GM23338 (cell line): ENCODE measurements around the gene KPNA4. TPM values are rescaled to one million over a fixed set of nuclear protein-coding genes. Genes with fewer than 3 reads are reported as not detected.

Experiments used
- ATAC-seq: fragments of 200-7000 bp; cut with Tn5 transposase; 3 replicates; pipeline ENCODE4 v1.9.1; 2020
- DNase-seq: peaks from one replicate; pipeline ENCODE4 v3.0.0-alpha.2; 2015; ENCODE audit warnings: low spot score
- H2AFZ ChIP-seq: fragments of 200-600 bp; sonication (generic); 2 replicates; pipeline ENCODE4 v1.8.0; 2016; ENCODE audit warnings: antibody characterized with exemption, mild to moderate bottlenecking, moderate library complexity
- H3F3A ChIP-seq: fragments of 200-600 bp; sonication (generic); replicated peaks from 2 replicates; pipeline ENCODE4 v1.8.0; 2017; ENCODE audit warnings: antibody characterized with exemption, mixed run types, low read depth
- H3K27ac ChIP-seq: fragments of 200-600 bp; sonication (generic); 2 replicates; pipeline ENCODE4 v1.6.1; 2016; ENCODE audit warnings: low read depth
- H3K27me3 ChIP-seq: fragments of 200-600 bp; sonication (generic); 2 replicates; pipeline ENCODE4 v1.8.0; 2016; ENCODE audit warnings: mild to moderate bottlenecking, mixed run types, moderate library complexity; ENCODE audit not compliant: insufficient read depth
- H3K36me3 ChIP-seq: fragments of 200-600 bp; sonication (generic); 2 replicates; pipeline ENCODE4 v1.8.0; 2016; ENCODE audit warnings: mild to moderate bottlenecking; ENCODE audit not compliant: insufficient read depth
- H3K4me1 ChIP-seq: fragments of 200-600 bp; sonication (generic); 2 replicates; pipeline ENCODE4 v1.8.0; 2016; ENCODE audit warnings: mild to moderate bottlenecking, moderate library complexity; ENCODE audit not compliant: insufficient read depth
- H3K4me2 ChIP-seq: fragments of 200-600 bp; sonication (generic); 2 replicates; pipeline ENCODE4 v1.7.1; 2017; ENCODE audit warnings: mixed run types
- H3K4me3 ChIP-seq: fragments of 200-600 bp; sonication (generic); 2 replicates; pipeline ENCODE4 v1.6.1; 2016; ENCODE audit warnings: mixed run types
- H3K79me2 ChIP-seq: fragments of 200-600 bp; sonication (generic); replicated peaks from 2 replicates; pipeline ENCODE4 v1.8.0; 2017; ENCODE audit warnings: mild to moderate bottlenecking; ENCODE audit not compliant: insufficient read depth
- H3K9me2 ChIP-seq: fragments of 200-600 bp; sonication (generic); 2 replicates; pipeline ENCODE4 v1.8.0; 2017; ENCODE audit not compliant: insufficient read depth
- H4K20me1 ChIP-seq: fragments of 200-600 bp; sonication (generic); replicated peaks from 2 replicates; pipeline ENCODE4 v1.8.0; 2017; ENCODE audit warnings: mild to moderate bottlenecking; ENCODE audit not compliant: insufficient read depth
- H3K27ac Mint-ChIP-seq: 2 replicates; pipeline ENCODE4 v1.8.0; 2020; ENCODE audit warnings: inconsistent platforms, mild to moderate bottlenecking, moderate library complexity, mixed read lengths
- H3K27me3 Mint-ChIP-seq: 3 replicates; pipeline ENCODE4 v1.8.0; 2022; ENCODE audit warnings: low read depth, mild to moderate bottlenecking, moderate library complexity, mixed read lengths, inconsistent platforms; ENCODE audit not compliant: insufficient read depth, poor library complexity
- H3K36me3 Mint-ChIP-seq: 3 replicates; pipeline ENCODE4 v1.8.0; 2021; ENCODE audit warnings: low read depth, mild to moderate bottlenecking, inconsistent platforms, moderate library complexity, mixed read lengths
- H3K4me1 Mint-ChIP-seq: 3 replicates; pipeline ENCODE4 v1.8.0; 2020; ENCODE audit warnings: mild to moderate bottlenecking, inconsistent platforms, mixed read lengths
- H3K4me3 Mint-ChIP-seq: 3 replicates; pipeline ENCODE4 v1.8.0; 2021; ENCODE audit warnings: moderate library complexity, mild to moderate bottlenecking, inconsistent platforms, mixed read lengths
- H3K9me3 Mint-ChIP-seq: 3 replicates; pipeline ENCODE4 v1.8.0; 2020; ENCODE audit warnings: moderate library complexity, mild to moderate bottlenecking, inconsistent platforms, mixed read lengths
- EZH2phosphoT487 ChIP-seq: fragments of 200-600 bp; sonication (generic); IDR thresholded peaks from one replicate; pipeline ENCODE4 v1.8.1; 2018; ENCODE audit warnings: antibody characterized with exemption; ENCODE audit not compliant: unreplicated experiment
- JUNB ChIP-seq: IDR thresholded peaks from one replicate; pipeline ENCODE4 v1.6.1; 2016; ENCODE audit warnings: antibody characterized with exemption; ENCODE audit not compliant: unreplicated experiment
- NANOG ChIP-seq: IDR thresholded peaks from 2 replicates; pipeline ENCODE4 v1.6.1; 2016; ENCODE audit warnings: antibody characterized with exemption, borderline replicate concordance
- POLR2AphosphoS5 ChIP-seq: IDR thresholded peaks from 2 replicates; pipeline ENCODE4 v1.6.1; 2016; ENCODE audit warnings: antibody characterized with exemption, low read depth
- STAT1 ChIP-seq: IDR thresholded peaks from one replicate; pipeline ENCODE4 v1.6.1; 2016; ENCODE audit warnings: antibody characterized with exemption; ENCODE audit not compliant: unreplicated experiment
- ZNF331 ChIP-seq: fragments of 250-450 bp; sonication (Bioruptor Pico); IDR thresholded peaks from 2 replicates; pipeline ENCODE4 v1.5.0; 2020; ENCODE audit warnings: low read depth, mild to moderate bottlenecking, moderate library complexity
- polyA plus RNA-seq: library from polyadenylated mRNA; unstranded; fragments of >200 nt; fragmentation: Nextera tagmentation; extraction: Ambion mirVana; gene quantifications from 2 replicates; pipeline ENCODE4 v1.2.1, GENCODE V29; 2016
- total RNA-seq: library from RNA; depleted of rRNA; stranded (reverse); fragments of >200 nt; shearing (Covaris generic); gene quantifications from 2 replicates; pipeline ENCODE4 v1.2.3, GENCODE V29; 2014
- TF ChIP-seq, protein P1 (sequence below): IDR thresholded peaks from 2 replicates; pipeline ENCODE4 v1.6.1; 2016; ENCODE audit warnings: antibody characterized with exemption
- TF ChIP-seq, protein P2 (sequence below): IDR thresholded peaks from one replicate; pipeline ENCODE4 v1.6.1; 2018; ENCODE audit warnings: antibody characterized with exemption; ENCODE audit not compliant: unreplicated experiment
- TF ChIP-seq, protein P3 (sequence below), 2 experiments: fragments of 200-600 bp in 1 of 2; sonication (generic) in 1 of 2; conservative IDR thresholded peaks; 2 replicates each; pipeline versions ENCODE4 v1.5.1 to v1.6.1; 2016 to 2017; ENCODE audit warnings: antibody characterized with exemption in 2 of 2, low read depth in 2 of 2, mild to moderate bottlenecking in 2 of 2, moderate library complexity in 1 of 2
- TF ChIP-seq, protein P4 (sequence below): fragments of 250-450 bp; sonication (Bioruptor Pico); IDR thresholded peaks from 2 replicates; pipeline ENCODE4 v1.5.0; 2020; ENCODE audit warnings: mild to moderate bottlenecking, moderate library complexity

Gene KPNA4
- total and polyA plus RNA-seq, 2 experiments from 2014 or later: 17.8 to 36.2 TPM

DNA sequence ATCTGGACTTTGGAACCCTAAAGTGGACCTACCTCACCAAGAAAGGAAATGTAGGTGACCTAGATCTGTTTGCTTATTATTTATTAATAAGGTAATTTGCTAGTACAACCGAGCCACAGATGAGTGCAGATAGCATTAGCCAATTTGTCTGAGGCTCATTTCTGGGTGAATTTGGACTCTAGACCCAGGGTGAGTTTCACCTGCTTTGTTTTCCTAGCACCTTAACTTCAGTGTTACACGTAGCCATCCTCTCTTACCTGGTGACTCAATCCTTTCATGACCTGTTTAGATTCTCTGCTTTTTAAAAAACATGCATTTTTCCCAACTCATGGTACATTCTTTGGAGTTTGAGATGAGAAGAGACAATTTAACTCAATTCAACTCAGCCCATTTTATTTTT, 33.5 kb upstream of the KPNA4 start:
- no peak for ATAC-seq
- TF ChIP-seq NANOG (no peak), ZNF331 (CRISPR knock-in tag) (no peak), STAT1 (no peak), EZH2phosphoT487 (no peak), JUNB (no peak)
- TF ChIP-seq, protein P1, sequence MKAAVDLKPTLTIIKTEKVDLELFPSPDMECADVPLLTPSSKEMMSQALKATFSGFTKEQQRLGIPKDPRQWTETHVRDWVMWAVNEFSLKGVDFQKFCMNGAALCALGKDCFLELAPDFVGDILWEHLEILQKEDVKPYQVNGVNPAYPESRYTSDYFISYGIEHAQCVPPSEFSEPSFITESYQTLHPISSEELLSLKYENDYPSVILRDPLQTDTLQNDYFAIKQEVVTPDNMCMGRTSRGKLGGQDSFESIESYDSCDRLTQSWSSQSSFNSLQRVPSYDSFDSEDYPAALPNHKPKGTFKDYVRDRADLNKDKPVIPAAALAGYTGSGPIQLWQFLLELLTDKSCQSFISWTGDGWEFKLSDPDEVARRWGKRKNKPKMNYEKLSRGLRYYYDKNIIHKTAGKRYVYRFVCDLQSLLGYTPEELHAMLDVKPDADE: no peak
- TF ChIP-seq, protein P2, sequence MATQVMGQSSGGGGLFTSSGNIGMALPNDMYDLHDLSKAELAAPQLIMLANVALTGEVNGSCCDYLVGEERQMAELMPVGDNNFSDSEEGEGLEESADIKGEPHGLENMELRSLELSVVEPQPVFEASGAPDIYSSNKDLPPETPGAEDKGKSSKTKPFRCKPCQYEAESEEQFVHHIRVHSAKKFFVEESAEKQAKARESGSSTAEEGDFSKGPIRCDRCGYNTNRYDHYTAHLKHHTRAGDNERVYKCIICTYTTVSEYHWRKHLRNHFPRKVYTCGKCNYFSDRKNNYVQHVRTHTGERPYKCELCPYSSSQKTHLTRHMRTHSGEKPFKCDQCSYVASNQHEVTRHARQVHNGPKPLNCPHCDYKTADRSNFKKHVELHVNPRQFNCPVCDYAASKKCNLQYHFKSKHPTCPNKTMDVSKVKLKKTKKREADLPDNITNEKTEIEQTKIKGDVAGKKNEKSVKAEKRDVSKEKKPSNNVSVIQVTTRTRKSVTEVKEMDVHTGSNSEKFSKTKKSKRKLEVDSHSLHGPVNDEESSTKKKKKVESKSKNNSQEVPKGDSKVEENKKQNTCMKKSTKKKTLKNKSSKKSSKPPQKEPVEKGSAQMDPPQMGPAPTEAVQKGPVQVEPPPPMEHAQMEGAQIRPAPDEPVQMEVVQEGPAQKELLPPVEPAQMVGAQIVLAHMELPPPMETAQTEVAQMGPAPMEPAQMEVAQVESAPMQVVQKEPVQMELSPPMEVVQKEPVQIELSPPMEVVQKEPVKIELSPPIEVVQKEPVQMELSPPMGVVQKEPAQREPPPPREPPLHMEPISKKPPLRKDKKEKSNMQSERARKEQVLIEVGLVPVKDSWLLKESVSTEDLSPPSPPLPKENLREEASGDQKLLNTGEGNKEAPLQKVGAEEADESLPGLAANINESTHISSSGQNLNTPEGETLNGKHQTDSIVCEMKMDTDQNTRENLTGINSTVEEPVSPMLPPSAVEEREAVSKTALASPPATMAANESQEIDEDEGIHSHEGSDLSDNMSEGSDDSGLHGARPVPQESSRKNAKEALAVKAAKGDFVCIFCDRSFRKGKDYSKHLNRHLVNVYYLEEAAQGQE: no peak
- TF ChIP-seq, protein P3, sequence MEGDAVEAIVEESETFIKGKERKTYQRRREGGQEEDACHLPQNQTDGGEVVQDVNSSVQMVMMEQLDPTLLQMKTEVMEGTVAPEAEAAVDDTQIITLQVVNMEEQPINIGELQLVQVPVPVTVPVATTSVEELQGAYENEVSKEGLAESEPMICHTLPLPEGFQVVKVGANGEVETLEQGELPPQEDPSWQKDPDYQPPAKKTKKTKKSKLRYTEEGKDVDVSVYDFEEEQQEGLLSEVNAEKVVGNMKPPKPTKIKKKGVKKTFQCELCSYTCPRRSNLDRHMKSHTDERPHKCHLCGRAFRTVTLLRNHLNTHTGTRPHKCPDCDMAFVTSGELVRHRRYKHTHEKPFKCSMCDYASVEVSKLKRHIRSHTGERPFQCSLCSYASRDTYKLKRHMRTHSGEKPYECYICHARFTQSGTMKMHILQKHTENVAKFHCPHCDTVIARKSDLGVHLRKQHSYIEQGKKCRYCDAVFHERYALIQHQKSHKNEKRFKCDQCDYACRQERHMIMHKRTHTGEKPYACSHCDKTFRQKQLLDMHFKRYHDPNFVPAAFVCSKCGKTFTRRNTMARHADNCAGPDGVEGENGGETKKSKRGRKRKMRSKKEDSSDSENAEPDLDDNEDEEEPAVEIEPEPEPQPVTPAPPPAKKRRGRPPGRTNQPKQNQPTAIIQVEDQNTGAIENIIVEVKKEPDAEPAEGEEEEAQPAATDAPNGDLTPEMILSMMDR (conservative IDR thresholded peaks at IDR 0.05; ENCODE audit: low read depth in 2 of 2): no peak
- Histone ChIP-seq H4K20me1 (no peaks in the 10 kb centered on the region), H3K4me3 (no peak overlapping the region), H3K27me3 (no peaks in the 10 kb centered on the region), H2AFZ (no peak overlapping the region), H3K79me2 (no peaks in the 10 kb centered on the region), H3K9me2 (no peaks in the 10 kb centered on the region), H3K4me2 (no peak overlapping the region), H3K36me3 (no peaks in the 10 kb centered on the region), H3F3A (no peaks in the 10 kb centered on the region), H3K27ac (no peak overlapping the region), H3K4me1 (no peaks in the 10 kb centered on the region)
- Mint-ChIP-seq H3K36me3 (no peaks in the 10 kb centered on the region), H3K9me3 (no peaks in the 10 kb centered on the region; the same call in 2 of the 3 replicates), H3K27me3 (peaks cover 2% of the 10 kb centered on the region), H3K4me1 (no peaks in the 10 kb centered on the region), H3K4me3 (no peak overlapping the region), H3K27ac (no peak overlapping the region)
- DNase-seq: no peak

DNA sequence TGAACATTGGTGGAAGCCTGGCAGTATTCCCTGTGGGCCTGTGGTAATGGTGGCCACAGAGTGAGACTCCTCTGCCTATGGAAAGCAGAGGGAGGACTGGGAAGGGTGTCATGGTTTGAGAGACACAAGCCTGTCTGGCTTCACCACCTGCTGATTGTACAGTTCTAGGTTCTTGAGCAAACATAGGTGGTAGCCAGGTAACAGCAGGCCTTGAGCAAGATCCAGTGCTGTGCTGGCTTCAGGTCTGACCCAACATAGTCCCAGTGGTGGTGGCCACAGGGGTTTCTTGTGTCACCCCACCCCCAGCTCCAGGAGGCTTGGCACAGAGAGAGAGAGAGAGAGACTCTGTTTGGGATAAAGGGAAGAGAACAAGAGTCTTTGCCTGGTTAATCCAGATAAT, 22.7 kb upstream of the KPNA4 start:
- Histone ChIP-seq H3K36me3 (no peaks in the 10 kb centered on the region), H3K27ac (no peak overlapping the region), H3K4me1 (no peaks in the 10 kb centered on the region), H3K4me3 (no peak overlapping the region), H4K20me1 (no peaks in the 10 kb centered on the region), H3K4me2 (no peak overlapping the region), H3F3A (no peaks in the 10 kb centered on the region), H3K79me2 (no peaks in the 10 kb centered on the region), H3K9me2 (no peaks in the 10 kb centered on the region), H2AFZ (no peak overlapping the region), H3K27me3 (no peaks in the 10 kb centered on the region)
- TF ChIP-seq, protein P4, sequence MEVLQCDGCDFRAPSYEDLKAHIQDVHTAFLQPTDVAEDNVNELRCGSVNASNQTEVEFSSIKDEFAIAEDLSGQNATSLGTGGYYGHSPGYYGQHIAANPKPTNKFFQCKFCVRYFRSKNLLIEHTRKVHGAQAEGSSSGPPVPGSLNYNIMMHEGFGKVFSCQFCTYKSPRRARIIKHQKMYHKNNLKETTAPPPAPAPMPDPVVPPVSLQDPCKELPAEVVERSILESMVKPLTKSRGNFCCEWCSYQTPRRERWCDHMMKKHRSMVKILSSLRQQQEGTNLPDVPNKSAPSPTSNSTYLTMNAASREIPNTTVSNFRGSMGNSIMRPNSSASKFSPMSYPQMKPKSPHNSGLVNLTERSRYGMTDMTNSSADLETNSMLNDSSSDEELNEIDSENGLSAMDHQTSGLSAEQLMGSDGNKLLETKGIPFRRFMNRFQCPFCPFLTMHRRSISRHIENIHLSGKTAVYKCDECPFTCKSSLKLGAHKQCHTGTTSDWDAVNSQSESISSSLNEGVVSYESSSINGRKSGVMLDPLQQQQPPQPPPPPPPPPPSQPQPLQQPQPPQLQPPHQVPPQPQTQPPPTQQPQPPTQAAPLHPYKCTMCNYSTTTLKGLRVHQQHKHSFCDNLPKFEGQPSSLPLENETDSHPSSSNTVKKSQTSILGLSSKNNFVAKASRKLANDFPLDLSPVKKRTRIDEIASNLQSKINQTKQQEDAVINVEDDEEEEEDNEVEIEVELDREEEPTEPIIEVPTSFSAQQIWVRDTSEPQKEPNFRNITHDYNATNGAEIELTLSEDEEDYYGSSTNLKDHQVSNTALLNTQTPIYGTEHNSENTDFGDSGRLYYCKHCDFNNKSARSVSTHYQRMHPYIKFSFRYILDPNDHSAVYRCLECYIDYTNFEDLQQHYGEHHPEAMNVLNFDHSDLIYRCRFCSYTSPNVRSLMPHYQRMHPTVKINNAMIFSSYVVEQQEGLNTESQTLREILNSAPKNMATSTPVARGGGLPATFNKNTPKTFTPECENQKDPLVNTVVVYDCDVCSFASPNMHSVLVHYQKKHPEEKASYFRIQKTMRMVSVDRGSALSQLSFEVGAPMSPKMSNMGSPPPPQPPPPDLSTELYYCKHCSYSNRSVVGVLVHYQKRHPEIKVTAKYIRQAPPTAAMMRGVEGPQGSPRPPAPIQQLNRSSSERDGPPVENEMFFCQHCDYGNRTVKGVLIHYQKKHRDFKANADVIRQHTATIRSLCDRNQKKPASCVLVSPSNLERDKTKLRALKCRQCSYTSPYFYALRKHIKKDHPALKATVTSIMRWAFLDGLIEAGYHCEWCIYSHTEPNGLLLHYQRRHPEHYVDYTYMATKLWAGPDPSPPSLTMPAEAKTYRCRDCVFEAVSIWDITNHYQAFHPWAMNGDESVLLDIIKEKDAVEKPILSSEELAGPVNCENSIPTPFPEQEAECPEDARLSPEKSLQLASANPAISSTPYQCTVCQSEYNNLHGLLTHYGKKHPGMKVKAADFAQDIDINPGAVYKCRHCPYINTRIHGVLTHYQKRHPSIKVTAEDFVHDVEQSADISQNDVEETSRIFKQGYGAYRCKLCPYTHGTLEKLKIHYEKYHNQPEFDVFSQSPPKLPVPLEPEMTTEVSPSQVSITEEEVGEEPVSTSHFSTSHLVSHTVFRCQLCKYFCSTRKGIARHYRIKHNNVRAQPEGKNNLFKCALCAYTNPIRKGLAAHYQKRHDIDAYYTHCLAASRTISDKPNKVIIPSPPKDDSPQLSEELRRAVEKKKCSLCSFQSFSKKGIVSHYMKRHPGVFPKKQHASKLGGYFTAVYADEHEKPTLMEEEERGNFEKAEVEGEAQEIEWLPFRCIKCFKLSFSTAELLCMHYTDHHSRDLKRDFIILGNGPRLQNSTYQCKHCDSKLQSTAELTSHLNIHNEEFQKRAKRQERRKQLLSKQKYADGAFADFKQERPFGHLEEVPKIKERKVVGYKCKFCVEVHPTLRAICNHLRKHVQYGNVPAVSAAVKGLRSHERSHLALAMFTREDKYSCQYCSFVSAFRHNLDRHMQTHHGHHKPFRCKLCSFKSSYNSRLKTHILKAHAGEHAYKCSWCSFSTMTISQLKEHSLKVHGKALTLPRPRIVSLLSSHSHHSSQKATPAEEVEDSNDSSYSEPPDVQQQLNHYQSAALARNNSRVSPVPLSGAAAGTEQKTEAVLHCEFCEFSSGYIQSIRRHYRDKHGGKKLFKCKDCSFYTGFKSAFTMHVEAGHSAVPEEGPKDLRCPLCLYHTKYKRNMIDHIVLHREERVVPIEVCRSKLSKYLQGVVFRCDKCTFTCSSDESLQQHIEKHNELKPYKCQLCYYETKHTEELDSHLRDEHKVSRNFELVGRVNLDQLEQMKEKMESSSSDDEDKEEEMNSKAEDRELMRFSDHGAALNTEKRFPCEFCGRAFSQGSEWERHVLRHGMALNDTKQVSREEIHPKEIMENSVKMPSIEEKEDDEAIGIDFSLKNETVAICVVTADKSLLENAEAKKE: no peak
- TF ChIP-seq POLR2AphosphoS5 (no peak), JUNB (no peak)
- Mint-ChIP-seq H3K4me1 (no peaks in the 10 kb centered on the region), H3K9me3 (no peaks in the 10 kb centered on the region), H3K27me3 (peaks cover under 1% of the 10 kb centered on the region), H3K27ac (no peak overlapping the region; the same call in 1 of the 2 replicates), H3K36me3 (no peaks in the 10 kb centered on the region), H3K4me3 (no peak overlapping the region)
- DNase-seq: no peak
- ATAC-seq: no peak
